Urothelium cell line (cell line): ENCODE measurements around the gene TJP2.

Experiments
- DNase-seq: peaks from one replicate; pipeline ENCODE4 v3.0.0; 2011; ENCODE audit warnings: low spot score, mixed read lengths
- FAIRE-seq: peaks from 2 replicates; lab custom pipeline; 2011; peaks lifted over from hg19 to GRCh38; lab: Jason Lieb, UNC

TJP2 gene

DNA sequence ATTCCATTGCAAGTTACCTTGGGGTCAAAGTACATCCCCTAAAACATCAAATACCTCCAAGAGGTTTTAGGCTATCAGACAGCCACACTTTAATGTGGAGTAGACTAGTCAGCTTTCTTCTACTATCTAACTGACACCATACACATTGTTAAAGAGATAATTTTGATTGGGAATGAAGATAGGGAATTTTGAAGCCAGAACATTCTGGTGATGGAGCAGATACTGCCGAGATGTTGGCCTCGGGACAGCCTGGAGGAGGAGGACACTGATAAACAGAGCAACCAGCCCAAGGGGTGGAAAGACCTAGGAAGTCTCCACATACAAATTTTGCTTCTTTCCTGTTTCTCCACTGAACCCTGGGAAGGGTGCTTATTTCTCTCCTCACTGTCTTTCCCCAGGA is 14.9 kb downstream of the TJP2 start:
- no peak for DNase-seq
- FAIRE-seq: no peak

DNA sequence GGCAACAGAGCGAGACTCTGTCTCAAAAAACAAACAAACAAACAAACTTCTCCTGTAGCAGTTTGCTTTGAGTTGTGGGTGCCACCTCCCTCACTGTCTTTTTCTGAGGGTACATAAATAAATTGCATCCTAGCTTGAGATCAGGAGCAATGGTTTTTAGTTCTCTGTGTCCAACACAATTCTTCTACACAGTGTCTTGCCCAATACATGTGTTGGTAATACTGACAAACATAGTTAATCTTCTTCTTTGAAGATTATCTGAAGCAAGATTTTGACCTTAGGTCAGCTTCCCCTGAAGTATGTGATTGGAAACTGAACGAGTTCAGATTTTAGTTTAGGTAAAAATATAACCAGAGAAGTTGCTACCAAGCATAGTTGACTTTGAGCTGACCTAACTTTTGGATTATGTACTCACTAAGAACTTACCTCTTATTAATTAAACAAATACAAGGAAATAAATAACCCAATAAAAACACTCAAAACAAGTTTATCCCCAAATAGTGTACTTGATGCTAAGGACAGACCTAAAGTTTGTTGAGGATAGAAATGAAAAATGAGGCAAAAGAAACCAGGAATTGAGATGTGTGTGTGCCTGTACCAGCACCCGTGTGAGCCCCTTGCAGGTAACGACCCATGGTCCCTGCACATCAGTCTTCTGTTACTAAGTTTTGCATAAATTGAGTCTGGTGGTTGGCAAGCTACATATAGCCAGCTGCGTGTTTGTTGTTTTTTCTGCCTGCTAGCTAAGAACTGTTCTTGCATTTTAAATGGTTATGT is 16.2 kb downstream of the TJP2 start:
- no peak for FAIRE-seq
- no peak for DNase-seq

DNA sequence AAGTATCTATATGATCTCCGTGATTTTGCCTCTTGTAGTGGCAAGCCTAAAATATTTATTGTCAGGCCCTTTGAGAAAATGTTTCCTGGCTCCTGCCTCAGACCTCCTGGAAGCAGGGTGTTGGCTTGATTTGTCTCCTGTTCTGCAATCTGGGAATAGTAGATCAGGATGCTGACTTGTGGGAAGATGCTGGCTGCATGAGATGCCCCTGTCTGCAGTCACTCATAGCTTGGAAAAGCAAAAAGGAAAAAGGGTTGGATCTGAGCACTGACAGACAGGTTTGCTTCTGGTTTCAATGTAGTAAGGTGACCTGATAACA is 16.7 kb downstream of the TJP2 start:
- no peak for FAIRE-seq
- no peak for DNase-seq

GRCh38 chr9:69191231-69191630 is 17.2 kb downstream of the TJP2 start:
- DNase-seq (no peak), FAIRE-seq (no peak)

- DNase-seq (no peak), FAIRE-seq (no peak)
Observed at GRCh38 chr9:69192214-69192613, 18.1 kb downstream of the TJP2 start.

DNA sequence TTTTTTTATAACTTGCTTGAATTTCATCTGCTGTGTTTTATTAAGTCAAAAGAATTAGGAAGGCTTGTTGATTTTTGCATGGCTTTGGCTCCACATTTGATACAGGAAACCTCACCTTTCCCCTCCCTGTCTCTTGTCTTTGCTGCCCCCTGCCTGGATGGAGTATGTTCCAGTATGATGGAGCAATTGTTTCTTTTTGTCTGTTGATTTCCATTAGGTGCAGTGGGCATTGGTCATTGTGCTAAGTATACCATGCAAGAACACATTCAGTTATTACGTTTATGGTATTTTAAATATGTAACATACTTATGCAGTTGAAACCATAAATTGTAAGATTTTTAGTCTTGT is 19.6 kb downstream of the TJP2 start:
- FAIRE-seq (no peak), DNase-seq (no peak)

- DNase-seq (no peak), FAIRE-seq (no peak)
Observed at GRCh38 chr9:69194702-69195418, 20.8 kb downstream of the TJP2 start.

DNA sequence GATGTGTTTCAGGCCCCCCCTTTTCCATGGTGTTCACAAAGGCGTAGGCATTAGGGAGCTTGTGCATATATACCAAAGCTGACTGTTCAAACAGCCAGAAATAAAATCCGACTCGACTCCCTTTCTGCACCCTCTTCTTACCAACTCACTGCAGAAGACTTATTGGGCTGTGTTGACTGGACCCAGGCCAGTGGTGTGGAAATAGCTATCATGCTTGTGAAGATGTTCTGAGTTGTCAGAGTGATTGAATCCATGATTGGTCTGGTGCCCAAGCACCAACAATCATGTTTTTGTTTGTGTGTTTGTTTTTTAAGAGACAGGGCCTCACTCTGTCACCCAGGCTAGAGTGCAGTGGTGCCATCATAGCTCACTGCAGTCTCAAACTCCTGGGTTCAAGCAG is 21.6 kb downstream of the TJP2 start:
- DNase-seq: no peak
- FAIRE-seq: no peak

DNA sequence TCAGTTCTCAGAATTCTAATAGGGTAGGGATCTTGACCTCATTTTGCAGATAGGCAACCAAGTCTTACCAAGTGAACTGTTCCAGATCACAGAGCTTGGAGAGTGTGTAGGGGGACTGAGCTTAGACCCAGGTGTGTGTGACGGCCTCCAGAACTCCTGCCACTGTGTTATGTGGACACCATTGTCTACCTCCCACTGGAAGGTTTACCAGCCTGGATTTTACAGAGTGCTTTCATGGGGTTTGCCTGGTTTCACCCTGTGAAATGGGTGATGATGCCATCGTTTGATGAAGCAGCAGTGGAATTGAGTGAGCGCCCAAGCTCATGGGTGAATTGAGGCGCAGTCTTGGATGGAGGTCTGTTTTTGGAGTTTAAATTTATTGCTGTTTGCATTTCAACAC is 23.6 kb downstream of the TJP2 start:
- no peak for FAIRE-seq

DNA sequence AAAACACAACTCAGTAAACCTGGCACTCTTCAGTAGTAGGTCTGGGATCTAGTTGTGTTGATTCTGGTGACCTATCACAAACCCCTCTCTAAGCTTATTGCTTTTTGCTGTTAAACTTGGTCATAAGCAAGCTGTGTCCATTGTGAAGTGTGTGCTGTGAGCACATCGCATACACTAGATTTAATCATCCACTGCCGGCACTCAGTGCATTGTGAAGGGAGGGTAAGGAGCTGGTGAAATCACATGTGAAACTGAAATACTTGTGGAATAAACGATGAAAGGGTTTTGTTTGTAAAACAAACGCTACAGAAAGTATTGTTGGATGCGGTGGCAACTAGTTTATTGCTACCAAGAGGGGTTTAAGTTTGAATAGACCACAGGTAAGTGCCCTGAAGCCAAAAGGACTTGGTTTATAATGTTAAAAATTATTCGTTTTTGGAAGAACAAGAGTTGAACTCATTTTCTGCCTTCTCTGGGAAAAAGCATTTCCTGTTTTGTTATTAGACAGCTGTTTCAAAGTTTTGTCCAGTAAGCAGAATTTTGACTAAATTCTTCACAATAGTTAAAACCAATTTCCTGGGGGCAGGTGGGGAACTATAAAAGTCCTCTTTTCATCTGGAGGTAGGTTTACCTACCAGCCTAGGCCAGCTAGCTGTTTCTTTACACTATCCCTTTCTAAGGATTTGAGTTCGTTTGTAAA is 24.6 kb downstream of the TJP2 start:
- FAIRE-seq: no peak
- no peak for DNase-seq

More for the DNA sequence above, 23.6 kb downstream of the TJP2 start:
- no peak for DNase-seq

GRCh38 chr9:69199769-69200470 is 25.8 kb downstream of the TJP2 start:
- DNase-seq (peak; percentile 68), FAIRE-seq (no peak)

GRCh38 chr9:69202556-69202955 is 28.5 kb downstream of the TJP2 start:
- FAIRE-seq: no peak

DNA sequence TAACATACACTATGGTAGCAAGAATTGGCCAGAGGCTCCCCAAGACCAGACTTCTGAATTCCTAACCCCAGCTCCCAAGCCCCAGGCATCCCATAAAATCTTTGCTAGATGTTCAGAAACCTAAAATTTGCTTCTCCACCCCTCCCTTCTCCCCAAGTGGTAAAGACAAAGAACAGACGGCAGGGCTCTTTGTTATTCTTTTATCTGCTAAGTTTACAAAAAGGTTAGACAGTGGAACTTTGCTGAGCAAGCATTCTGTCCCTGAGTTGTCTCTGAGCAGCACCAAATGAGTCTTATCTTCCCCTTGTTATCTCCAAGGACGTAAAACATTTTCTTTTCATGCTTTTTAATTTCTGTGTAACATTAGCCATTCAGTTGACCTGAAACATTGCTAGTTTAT is 30.2 kb downstream of the TJP2 start:
- FAIRE-seq (no peak), DNase-seq (no peak)

More at GRCh38 chr9:69202556-69202955, 28.5 kb downstream of the TJP2 start:
- no peak for DNase-seq

DNA sequence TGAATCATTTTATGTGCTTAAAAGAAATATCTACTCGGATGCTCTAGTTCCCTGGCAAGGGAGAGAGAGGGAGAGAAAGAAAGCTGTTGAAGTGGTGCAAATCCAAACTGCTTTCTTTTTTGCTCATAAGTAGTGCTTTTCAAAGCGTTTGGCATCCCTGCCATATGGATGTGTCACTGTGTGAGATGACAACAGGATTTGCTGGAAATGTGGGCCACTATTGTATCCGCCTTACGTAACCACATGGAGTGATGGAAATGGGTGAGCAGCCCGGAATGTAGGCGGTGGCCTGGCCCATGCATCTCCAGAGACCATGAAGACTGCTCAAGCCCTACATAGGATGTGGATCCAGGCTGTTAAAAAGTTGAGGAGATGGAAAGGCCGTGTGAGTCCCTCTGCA is 30.8 kb downstream of the TJP2 start:
- DNase-seq (no peak), FAIRE-seq (no peak)

- FAIRE-seq (no peak), DNase-seq (no peak)
Observed at GRCh38 chr9:69206047-69206446, 32.0 kb downstream of the TJP2 start.

GRCh38 chr9:69207503-69207902 is 33.4 kb downstream of the TJP2 start:
- FAIRE-seq: no peak

DNA sequence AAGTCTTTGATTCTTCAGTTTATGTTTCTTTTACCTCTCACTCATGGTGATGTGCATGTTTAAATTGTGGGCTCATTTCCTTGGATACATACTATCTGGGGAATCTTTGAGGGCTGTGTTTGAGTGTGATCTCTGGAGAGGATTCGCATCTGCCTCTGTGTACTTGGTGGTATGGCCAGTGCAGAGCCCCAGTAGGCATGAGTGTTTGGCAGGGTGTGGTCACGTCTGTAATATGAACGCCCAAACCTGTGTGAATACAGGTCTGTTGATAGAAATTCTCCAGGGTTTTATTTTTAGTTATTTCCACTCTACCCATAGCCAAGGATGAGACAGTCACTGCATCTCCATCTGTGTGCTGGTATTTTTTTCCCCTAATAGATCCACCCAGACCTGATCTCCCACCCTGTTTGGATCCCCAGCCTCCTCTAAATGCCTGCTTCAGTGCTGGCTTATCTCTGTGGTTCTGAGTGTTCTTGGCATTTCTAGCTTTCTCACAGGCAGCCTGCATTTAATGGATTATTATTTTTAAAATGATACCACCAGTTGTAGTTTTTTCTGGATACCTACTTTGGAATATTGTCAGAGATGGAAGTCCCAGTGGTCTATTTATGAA is 37.5 kb downstream of the TJP2 start:
- no peak for DNase-seq
- no peak for FAIRE-seq

More at GRCh38 chr9:69207503-69207902, 33.4 kb downstream of the TJP2 start:
- DNase-seq: no peak

- FAIRE-seq (no peak), DNase-seq (no peak)
Observed at GRCh38 chr9:69213647-69214046, 39.6 kb downstream of the TJP2 start.

GRCh38 chr9:69214939-69215338 is 40.9 kb downstream of the TJP2 start:
- DNase-seq (no peak), FAIRE-seq (no peak)

GRCh38 chr9:69215774-69216485 is 41.9 kb downstream of the TJP2 start:
- DNase-seq (no peak), FAIRE-seq (no peak)
